EL (cell line): Measurements from ENCODE around the gene SUPT6H.
A peak's percentile ranks its signal among the peaks of the same experiment; 100 is the strongest.
"Not testable (repeated sequence)": the region's sequence is repeated elsewhere in the genome, so short reads cannot be mapped to it uniquely, and the experiment has no call there.

Experiments used
- DNase-seq: peaks from one replicate; pipeline ENCODE4 v3.0.0-alpha.2; 2016

The SUPT6H gene

DNA sequence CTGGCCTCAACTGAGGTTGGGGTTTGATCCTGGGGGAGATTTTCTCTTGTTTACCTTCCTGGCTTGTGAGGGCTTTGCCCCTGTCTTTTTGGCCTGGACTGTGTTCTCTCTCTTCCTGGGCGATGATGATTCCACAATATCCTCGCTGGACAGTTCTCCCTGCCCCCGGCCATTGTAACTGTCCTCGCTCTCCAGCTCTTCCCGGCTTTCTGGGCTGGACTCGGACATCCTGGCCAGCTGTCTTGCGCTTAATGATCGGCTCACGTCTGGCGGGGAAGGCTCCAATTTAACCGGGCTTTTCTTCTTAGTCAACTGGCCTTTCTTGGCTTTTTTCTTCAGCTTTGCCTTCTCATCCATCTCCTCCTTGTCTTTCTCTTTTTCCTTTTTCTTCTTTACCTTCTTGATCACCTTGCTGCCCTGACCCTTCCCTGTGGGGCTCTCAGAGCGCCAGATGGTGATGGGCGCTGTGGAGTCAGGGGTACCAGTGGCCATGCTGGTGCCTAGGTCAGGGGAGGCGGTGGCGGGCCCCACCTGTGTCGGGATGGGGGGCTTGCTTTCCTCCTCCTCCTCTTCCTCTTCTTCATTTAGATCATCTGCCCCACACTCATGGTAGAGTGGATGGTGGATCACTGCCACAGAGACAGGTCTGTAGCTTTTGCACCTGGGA lies 41.7 kb downstream of the SUPT6H start:
- DNase-seq, result no peak

GRCh38 chr17:28704219-28704858 lies 42.3 kb downstream of the SUPT6H start:
- no peak for DNase-seq

DNA sequence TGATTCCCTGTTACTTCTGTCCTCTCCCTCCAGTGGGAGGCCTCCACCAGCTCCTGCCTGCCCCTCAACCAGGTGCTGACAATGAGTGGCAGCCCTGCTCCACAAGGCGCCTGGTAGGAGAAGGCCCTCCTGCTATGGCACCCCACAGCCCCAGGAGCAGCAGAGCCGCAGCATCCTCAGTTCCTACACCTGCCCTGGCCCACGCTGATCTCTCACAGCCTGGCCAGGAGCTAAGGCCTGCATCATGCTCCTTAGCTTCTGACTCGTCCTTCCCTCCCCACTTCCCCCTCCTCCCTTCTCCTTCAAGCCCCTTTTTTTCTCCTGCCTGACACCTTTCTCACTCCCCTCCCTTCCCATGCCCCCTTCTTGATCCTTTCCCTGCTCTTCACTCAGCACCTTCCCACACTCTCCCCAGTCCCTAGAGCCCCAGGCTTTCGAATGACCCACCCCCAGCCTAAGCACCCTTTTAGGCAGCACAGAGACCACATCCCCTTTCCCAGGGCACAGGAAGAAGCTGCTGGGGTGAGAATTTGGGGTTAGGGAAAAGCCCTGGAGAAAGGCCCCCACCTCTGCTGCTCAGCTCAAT lies 43.2 kb downstream of the SUPT6H start:
- DNase-seq, result no peak

DNA sequence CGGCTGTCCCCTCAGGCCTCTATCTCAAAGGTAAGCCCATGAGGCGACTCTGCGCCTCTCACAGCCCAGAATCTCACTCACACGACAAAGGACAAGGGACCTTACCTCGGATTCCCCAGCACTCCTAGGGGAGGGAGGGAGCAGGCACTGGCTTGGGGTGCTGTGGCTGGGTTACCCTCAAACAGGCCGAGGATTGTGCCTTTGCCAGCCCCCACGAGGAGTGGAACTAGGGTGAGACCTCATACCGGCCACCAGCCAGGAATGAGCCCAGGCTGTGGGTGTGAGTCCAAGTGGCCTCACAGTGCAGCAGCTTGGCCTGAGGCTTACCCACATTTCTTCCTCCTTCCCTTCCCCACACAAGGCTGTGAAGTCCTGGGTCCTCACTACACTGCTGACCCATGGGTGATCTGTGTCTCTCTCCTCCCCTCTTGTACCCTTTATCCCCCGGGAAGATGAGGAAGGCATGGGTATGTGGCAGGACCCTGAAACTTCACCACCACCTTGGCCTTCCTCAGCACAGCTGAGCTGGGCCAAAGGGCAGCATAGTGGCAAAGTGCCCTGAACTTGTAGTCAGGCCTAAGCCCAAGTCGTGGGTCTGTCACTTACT lies 43.8 kb downstream of the SUPT6H start:
- DNase-seq, result no peak

- DNase-seq, result no peak
Observed at GRCh38 chr17:28706471-28707338, 44.7 kb downstream of the SUPT6H start.

GRCh38 chr17:28707339-28707720 lies 45.3 kb downstream of the SUPT6H start:
- DNase-seq, result no peak

GRCh38 chr17:28710861-28711722 lies 49.1 kb downstream of the SUPT6H start:
- DNase-seq, result peak; percentile 95

DNA sequence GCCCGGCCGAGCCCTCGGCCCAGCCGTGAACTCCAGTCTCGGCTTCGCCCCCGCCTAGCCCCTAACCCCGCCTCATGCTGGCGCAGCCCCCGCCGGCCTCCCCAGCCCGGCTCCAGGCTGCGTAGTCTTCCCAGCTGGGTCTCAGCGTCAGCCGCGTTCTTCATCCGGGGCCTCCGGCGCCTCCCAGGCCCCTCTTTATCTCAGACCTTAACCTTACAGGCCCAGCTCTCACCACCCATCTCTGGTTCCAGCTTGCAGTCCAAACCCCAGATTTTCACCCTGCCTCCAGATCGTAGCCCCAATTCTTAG lies 49.7 kb downstream of the SUPT6H start, which contains the start of gene PROCA1:
PROCA1 (minus strand) TSS at position 166 of the 309 bp plus-strand sequence. CDS start 228 bp downstream, outside the sequence.
- DNase-seq, result no peak

- no peak for DNase-seq
Observed at GRCh38 chr17:28712032-28712704, 50.2 kb downstream of the SUPT6H start.

- no peak for DNase-seq
Observed at GRCh38 chr17:28712705-28713415, 50.9 kb downstream of the SUPT6H start.

GRCh38 chr17:28714281-28714680 lies 52.3 kb downstream of the SUPT6H start:
- no peak for DNase-seq

DNA sequence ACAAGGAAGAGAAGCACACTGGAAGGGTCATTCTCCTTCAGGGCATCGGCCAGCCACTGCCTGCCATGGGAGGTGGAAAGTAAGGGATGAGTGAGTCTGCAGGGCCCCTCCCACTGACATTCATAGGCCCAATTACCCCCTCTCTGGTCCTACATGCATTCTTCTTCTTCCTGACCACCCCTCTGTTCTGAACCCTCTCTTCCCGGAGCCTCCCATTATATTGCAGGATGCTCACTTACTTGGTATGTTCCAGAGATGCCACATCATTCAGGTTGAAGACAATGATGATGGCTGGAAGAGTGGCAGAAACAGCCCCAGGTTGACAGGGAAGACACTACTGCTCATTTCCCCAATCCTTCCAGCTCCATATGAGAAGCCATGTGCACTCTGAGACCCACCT lies 53.2 kb downstream of the SUPT6H start:
- DNase-seq, result no peak

GRCh38 chr17:28716740-28717577 lies 55.0 kb downstream of the SUPT6H start:
- DNase-seq, result peak; percentile 40

GRCh38 chr17:28717578-28718332 lies 55.8 kb downstream of the SUPT6H start, which contains the start of gene RAB34:
TSS of gene RAB34 (minus strand) at chr17:28717868. CDS start at chr17:28717266, 602 bp downstream.
- peak; percentile 92 for DNase-seq

DNA sequence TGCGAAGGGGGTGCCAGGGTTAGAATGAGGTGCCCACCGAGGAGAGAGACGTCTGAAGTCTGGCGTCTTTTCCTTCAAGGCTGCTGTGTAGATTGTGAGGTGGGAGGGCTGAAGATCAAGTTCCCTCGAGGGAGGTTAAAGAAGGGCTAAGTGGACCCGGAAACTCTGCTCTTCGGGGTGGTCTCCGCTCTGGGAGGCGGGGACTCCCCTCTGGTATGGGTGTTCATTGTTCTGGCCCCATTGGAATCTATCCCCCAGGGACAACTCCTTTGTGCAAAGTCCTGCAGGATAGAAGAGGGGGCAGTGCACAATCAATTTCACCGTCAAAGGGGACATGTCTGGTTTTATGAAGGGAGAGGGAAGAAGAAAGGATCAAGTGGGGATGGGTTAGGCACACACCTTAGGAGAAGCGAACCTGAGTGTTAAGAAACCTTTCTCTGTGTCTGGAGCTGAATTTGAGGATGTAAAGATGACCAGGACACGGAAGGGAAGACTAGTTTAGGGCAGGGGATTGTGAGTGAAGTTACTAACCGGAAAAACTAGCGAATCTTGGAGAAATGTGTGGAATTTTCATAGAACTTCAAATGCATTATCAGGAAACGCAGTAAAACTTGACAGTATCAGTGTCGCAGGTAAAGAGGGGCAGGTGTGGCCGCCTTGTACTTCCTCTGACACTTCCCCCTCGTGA lies 56.5 kb downstream of the SUPT6H start:
- no peak for DNase-seq

GRCh38 chr17:28719021-28719433 lies 57.0 kb downstream of the SUPT6H start:
- DNase-seq, result no peak

DNA sequence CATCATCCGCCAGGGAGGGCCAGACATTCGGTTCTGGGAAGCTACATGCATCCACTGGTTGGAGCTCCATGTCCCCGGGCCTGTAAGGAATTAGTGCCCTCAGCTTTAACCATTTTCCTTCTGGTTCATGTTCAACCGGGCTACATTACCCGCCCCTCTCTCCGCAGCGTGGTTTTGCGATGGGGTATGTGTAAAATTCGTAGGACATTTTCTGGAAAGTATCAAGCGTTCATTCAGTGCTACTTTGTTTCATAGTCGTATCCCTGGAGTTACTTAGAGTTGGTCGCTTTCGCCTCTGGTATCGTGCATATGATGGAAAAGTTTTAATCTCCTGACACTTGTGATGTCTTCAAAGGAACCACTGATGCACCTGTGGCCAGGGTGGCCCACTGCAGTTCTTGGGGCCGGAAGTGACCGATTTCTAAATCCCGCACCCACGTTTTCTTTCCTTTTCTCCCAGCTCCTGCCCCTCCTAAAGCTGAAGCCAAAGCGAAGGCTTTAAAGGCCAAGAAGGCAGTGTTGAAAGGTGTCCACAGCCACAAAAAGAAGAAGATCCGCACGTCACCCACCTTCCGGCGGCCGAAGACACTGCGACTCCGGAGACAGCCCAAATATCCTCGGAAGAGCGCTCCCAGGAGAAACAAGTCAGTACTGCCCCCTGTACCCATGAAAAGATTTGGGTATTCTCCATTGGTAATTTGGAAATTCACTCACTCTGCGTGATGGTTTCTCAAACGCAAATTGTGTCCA lies 58.4 kb downstream of the SUPT6H start:
- DNase-seq, result no peak

- not testable (repeated sequence) for DNase-seq
Observed at GRCh38 chr17:28720997-28721329, 59.0 kb downstream of the SUPT6H start.
